ENCODE data around the gene CCDC24. TPM values are rescaled to one million over a fixed set of nuclear protein-coding genes. Genes with fewer than 3 reads are reported as not detected.
A peak's percentile ranks its signal among the peaks of the same experiment; 100 is the strongest.

CCDC24 gene
- total and polyA plus RNA-seq, 2 of the 13 experiments (the other 11 are each of a cell fraction or from before 2014, with no cell fraction given): 1.4 to 2.9 TPM

GRCh38 chr1:43991476-43992231 is at the start of gene CCDC24 (continued):
- peak; percentile 85 for TF ChIP-seq MAX (IDR thresholded peaks at IDR 0.05)
- peak; percentile 26; the same call in 1 of the 2 replicates for TF ChIP-seq ZNF782 (CRISPR knock-in tag; IDR thresholded peaks at IDR 0.05; ENCODE audit: borderline replicate concordance)
- TF ChIP-seq IRF9 (CRISPR knock-in tag; IDR thresholded peaks at IDR 0.05; ENCODE audit: borderline replicate concordance): peak; percentile 49; the same call in 1 of the 2 replicates
- TF ChIP-seq CC2D1A (CRISPR knock-in tag; IDR thresholded peaks at IDR 0.05): no peak
- 0 out of 2 replicates have a peak, but pooled peaks have one; percentile 15 for TF ChIP-seq ZNF160 (CRISPR knock-in tag; IDR thresholded peaks at IDR 0.05)
- TF ChIP-seq TERF1 (CRISPR knock-in tag; IDR thresholded peaks at IDR 0.05): no peak
- no peak for TF ChIP-seq HNF1A (IDR thresholded peaks at IDR 0.05; ENCODE audit: low read depth)
- peak; percentile 39; the same call in 1 of the 2 replicates for TF ChIP-seq HNF1A (CRISPR knock-in tag; IDR thresholded peaks at IDR 0.05; ENCODE audit: borderline replicate concordance)
- TF ChIP-seq ZNF703 (CRISPR knock-in tag; IDR thresholded peaks at IDR 0.05; ENCODE audit: borderline replicate concordance): 0 out of 2 replicates have a peak, but pooled peaks have one; percentile 18
- TF ChIP-seq REPIN1 (CRISPR knock-in tag; IDR thresholded peaks at IDR 0.05; ENCODE audit: borderline replicate concordance, low read depth): peak; percentile 45; the same call in 1 of the 2 replicates
- peak; percentile 57; the same call in 1 of the 2 replicates for TF ChIP-seq THAP7 (CRISPR knock-in tag; IDR thresholded peaks at IDR 0.05)
- TF ChIP-seq ZNF335 (CRISPR knock-in tag; IDR thresholded peaks at IDR 0.05): 0 out of 2 replicates have a peak, but pooled peaks have one; percentile 82
- no peak for TF ChIP-seq ZNF446 (CRISPR knock-in tag; IDR thresholded peaks at IDR 0.05)
- peak; percentile 98 for TF ChIP-seq ARNTL (CRISPR knock-in tag; IDR thresholded peaks at IDR 0.05)

All from HepG2 (cell line).